ENCODE results near the gene ATPAF1. TPM values are rescaled to one million over a fixed set of nuclear protein-coding genes. Genes with fewer than 3 reads are reported as not detected.
A peak's percentile ranks its signal among the peaks of the same experiment; 100 is the strongest.

Gene ATPAF1
- total RNA-seq, 2 donors from 2014 or later: 52.2 to 71.3 TPM

DNA sequence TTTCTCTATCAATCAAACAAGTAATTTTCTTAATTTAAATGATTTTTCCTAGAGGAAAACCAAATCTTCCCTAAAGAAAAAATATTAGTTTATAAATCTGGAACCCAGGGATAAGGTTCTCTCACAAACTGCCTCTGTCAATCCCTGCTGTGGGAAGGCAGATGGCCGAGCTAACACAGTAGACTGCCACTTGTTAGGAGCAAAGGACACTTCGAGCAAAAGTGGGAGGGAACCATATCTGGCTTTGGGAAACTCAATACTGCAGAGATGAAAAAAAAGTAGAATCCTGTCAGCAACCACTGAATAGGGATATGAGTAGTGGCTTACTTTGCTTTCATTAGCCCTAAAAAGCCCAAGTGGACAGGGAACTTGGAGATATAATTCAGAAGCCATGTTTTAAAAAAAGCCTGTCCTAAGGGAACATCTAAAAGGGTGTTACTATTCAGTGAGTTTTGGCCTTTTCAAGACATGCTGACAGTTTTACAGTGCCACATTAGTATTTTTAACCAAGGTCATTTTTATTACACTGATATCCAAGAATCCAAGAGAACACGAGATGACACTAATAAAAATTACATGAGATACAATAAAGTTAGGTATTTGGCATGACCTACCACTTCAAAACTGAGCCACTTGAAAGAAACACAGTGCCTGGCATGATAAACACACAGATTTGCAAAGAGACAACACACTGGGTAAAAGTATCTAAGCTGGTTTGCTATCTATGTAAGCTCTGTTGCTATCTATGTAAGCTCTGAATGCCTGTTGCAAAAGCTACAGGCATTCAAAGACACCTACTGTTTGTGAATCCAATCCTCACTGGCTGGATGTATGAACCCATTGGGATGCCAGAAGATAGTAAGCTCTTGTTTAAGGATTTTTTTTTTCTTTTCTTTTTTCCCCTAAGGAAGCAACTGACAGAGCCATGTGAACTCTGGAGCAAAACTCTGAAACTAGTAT is 24.9 kb upstream of the ATPAF1 start:
- WGBS: 23% methylated on average over 3 of the region's 3 CpGs
- DNase-seq (ENCODE audit: low spot score): no peak
- TF ChIP-seq POLR2A (IDR thresholded peaks at IDR 0.05) (no peak), POLR2AphosphoS5 (IDR thresholded peaks at IDR 0.05) (peak; percentile 48)
- Histone ChIP-seq H3K27me3 (replicated peaks; ENCODE audit: insufficient read depth) (no peaks in the 10 kb centered on the region), H3K4me1 (replicated peaks) (peaks cover 7% of the 10 kb centered on the region), H3K36me3 (no peaks in the 10 kb centered on the region), H3K4me3 (no peak overlapping the region), H3K27ac (no peak overlapping the region), H3K9me3 (no peaks in the 10 kb centered on the region)
- intact Hi-C loops (cut with DNase I): loop anchor here (5.0 kb wide), 1 partner anchor 81 kb away; no protein-coding TSS in a partner anchor

DNA sequence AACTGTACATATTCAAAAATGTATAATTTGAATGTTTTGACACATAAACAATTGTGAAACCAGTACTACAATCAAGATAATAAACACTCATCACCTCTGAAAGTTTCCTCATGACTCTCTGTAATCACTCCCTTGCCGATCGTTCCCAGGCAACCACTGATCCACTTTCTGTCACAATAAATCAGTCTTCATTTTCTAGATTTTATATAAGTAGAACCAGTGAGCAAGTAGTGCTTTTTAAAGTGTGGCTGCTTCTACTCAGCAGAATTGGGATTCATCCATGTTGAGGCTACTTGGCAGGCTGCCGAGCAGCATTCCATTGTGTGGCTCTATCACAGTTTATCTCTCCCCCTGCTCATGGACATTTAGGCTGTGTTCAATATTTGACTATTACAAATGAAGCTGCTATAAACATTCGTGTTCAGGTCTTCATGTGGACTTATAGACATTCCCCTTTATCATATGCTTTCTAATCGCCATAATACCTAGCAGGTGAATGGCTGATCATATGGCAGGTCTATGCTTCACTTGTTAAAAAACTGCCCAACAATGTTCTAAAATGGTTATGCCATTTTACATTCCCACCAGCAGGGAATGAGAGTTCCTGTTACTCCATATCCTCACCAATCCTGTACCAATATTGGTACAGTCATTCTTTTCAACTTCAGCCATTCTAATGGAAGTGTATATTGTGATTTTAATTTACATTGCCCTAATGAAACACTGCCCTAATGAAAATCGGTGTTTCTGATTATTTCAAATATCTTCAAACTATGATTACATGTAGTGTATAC is 24.0 kb upstream of the ATPAF1 start:
- no peaks in the 10 kb centered on the region for H3K36me3 ChIP-seq
- no peak for TF ChIP-seq POLR2A (IDR thresholded peaks at IDR 0.05)
- TF ChIP-seq POLR2AphosphoS5 (IDR thresholded peaks at IDR 0.05): no peak
- TF ChIP-seq, protein P1, sequence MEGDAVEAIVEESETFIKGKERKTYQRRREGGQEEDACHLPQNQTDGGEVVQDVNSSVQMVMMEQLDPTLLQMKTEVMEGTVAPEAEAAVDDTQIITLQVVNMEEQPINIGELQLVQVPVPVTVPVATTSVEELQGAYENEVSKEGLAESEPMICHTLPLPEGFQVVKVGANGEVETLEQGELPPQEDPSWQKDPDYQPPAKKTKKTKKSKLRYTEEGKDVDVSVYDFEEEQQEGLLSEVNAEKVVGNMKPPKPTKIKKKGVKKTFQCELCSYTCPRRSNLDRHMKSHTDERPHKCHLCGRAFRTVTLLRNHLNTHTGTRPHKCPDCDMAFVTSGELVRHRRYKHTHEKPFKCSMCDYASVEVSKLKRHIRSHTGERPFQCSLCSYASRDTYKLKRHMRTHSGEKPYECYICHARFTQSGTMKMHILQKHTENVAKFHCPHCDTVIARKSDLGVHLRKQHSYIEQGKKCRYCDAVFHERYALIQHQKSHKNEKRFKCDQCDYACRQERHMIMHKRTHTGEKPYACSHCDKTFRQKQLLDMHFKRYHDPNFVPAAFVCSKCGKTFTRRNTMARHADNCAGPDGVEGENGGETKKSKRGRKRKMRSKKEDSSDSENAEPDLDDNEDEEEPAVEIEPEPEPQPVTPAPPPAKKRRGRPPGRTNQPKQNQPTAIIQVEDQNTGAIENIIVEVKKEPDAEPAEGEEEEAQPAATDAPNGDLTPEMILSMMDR (IDR thresholded peaks at IDR 0.05): no peak
- DNase-seq (ENCODE audit: low spot score): no peak
- intact Hi-C loops (cut with DNase I): loop anchor here (5.0 kb wide), 1 partner anchor 80 kb away; no protein-coding TSS in a partner anchor
- H3K27ac ChIP-seq: no peak overlapping the region
- H3K4me3 ChIP-seq: no peak overlapping the region
- no peaks in the 10 kb centered on the region for H3K27me3 ChIP-seq (replicated peaks; ENCODE audit: insufficient read depth)
- H3K9me3 ChIP-seq: no peaks in the 10 kb centered on the region
- H3K4me1 ChIP-seq (replicated peaks): peaks cover 13% of the 10 kb centered on the region
- WGBS: 56% methylated on average over 6 of the region's 6 CpGs

DNA sequence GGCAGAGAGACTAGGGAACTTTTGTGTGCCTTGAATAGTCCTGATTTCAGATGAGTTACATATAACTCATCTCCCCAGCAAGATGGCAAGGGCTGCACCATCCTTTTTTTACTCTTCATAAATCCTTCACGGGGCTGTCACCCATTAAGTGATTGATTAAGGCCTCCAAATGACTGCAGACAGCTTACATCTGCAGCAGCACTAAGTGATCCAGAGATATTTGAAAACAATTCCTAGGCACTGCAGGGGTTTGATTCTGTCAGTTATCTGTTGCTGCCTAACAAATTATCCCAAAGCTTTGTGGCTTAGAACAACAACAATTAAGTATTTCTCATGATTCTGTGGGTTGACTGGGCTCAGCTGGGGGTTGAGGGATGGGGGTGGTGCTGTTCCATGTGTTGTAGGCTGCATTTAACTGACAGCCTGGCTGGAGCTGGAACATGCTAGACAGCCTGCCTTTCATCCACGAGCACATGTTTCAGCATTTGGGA is 22.8 kb upstream of the ATPAF1 start:
- H3K27me3 ChIP-seq (replicated peaks; ENCODE audit: insufficient read depth): no peaks in the 10 kb centered on the region
- no peaks in the 10 kb centered on the region for H3K36me3 ChIP-seq
- H3K9me3 ChIP-seq: no peaks in the 10 kb centered on the region
- intact Hi-C loops (cut with DNase I): loop anchor here (5.0 kb wide), 1 partner anchor 79 kb away; no protein-coding TSS in a partner anchor
- no peak for TF ChIP-seq POLR2AphosphoS5 (IDR thresholded peaks at IDR 0.05)
- TF ChIP-seq, protein P1 (IDR thresholded peaks at IDR 0.05): no peak
- TF ChIP-seq POLR2A (IDR thresholded peaks at IDR 0.05): no peak
- no peak overlapping the region for H3K27ac ChIP-seq
- no peak overlapping the region for H3K4me3 ChIP-seq
- H3K4me1 ChIP-seq (replicated peaks): peaks cover 20% of the 10 kb centered on the region
- WGBS: 87% methylated on average over 2 of the region's 2 CpGs
- DNase-seq (ENCODE audit: low spot score): no peak

DNA sequence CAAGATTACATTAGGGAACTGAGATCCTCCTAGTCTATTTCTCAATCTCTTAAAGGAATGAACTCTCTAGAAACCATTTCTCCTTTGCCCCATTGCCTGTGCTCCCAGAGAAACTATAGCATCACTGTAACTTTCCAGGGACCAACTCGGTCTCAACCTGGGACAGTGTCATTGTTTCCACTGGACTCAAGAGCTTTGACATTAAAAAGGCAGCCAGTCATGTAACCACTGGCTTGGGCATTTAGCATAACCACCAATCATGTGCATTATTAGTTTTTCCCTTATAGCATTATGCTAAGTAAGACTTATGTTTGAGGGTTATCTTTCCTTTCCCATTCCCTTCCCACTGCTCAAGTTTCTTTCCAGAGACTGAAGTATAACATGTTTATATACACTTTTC is 21.7 kb upstream of the ATPAF1 start:
- Histone ChIP-seq H3K36me3 (no peaks in the 10 kb centered on the region), H3K27me3 (replicated peaks; ENCODE audit: insufficient read depth) (no peaks in the 10 kb centered on the region), H3K9me3 (no peaks in the 10 kb centered on the region), H3K27ac (no peak overlapping the region), H3K4me3 (no peak overlapping the region), H3K4me1 (replicated peaks) (peaks cover 20% of the 10 kb centered on the region)
- intact Hi-C loops (cut with DNase I): loop anchor here (5.0 kb wide), 1 partner anchor 78 kb away; no protein-coding TSS in a partner anchor
- 80% methylated on average over 1 of the region's 1 CpG for WGBS
- no peak for DNase-seq (ENCODE audit: low spot score)
- TF ChIP-seq, protein P1 (IDR thresholded peaks at IDR 0.05): no peak
- no peak for TF ChIP-seq POLR2AphosphoS5 (IDR thresholded peaks at IDR 0.05)
- TF ChIP-seq POLR2A (IDR thresholded peaks at IDR 0.05): no peak

DNA sequence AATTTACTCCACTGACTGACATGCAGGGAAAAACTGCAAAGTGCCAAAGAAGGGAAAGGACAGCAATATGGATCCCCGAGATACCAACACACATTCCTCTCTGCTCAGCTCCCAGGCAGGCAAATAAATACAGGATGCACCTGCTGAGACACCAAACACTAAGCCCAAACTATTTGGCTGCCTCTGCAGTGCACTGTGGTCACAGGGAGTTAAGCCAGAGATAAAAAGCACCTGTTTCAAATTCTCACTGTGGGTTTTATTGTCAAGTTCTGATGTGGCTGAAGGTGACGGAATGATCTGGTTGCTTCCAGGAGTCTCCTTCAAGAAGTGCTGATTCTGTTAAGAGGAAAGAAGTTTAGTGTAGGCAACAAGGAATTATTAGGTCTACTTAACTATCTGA is 21.2 kb upstream of the ATPAF1 start:
- 79% methylated on average over 2 of the region's 2 CpGs for WGBS
- Histone ChIP-seq H3K27ac (no peak overlapping the region), H3K4me1 (replicated peaks) (peaks cover 20% of the 10 kb centered on the region), H3K4me3 (no peak overlapping the region), H3K27me3 (replicated peaks; ENCODE audit: insufficient read depth) (no peaks in the 10 kb centered on the region), H3K36me3 (no peaks in the 10 kb centered on the region), H3K9me3 (no peaks in the 10 kb centered on the region)
- DNase-seq (ENCODE audit: low spot score): no peak
- TF ChIP-seq, protein P1 (IDR thresholded peaks at IDR 0.05): no peak
- no peak for TF ChIP-seq POLR2AphosphoS5 (IDR thresholded peaks at IDR 0.05)
- intact Hi-C loops (cut with DNase I): no loop called here

All from prostate gland (tissue), 2 donors.